ENCODE data around the gene NUP210L. TPM values are rescaled to one million over a fixed set of nuclear protein-coding genes. Genes with fewer than 3 reads are reported as not detected.

Gene NUP210L
- total and polyA plus RNA-seq, 2 of the 13 experiments (the other 11 are each of a cell fraction or from before 2014, with no cell fraction given) = not detected

GRCh38 chr1:153977250-153978240 is 177.3 kb downstream of the NUP210L start, which contains the start of gene JTB (continued):
- TF ChIP-seq, protein P1, sequence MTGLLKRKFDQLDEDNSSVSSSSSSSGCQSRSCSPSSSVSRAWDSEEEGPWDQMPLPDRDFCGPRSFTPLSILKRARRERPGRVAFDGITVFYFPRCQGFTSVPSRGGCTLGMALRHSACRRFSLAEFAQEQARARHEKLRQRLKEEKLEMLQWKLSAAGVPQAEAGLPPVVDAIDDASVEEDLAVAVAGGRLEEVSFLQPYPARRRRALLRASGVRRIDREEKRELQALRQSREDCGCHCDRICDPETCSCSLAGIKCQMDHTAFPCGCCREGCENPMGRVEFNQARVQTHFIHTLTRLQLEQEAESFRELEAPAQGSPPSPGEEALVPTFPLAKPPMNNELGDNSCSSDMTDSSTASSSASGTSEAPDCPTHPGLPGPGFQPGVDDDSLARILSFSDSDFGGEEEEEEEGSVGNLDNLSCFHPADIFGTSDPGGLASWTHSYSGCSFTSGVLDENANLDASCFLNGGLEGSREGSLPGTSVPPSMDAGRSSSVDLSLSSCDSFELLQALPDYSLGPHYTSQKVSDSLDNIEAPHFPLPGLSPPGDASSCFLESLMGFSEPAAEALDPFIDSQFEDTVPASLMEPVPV (CRISPR knock-in tag; IDR thresholded peaks at IDR 0.05) = no peak
- TF ChIP-seq PAX8 (CRISPR knock-in tag; IDR thresholded peaks at IDR 0.05; ENCODE audit: borderline replicate concordance) (no peak), ZNF513 (CRISPR knock-in tag; conservative IDR thresholded peaks at IDR 0.05) (no peak), HNF1B (CRISPR knock-in tag; IDR thresholded peaks at IDR 0.05) (no peak; the same call in 1 of the 2 replicates), RFX1 (IDR thresholded peaks at IDR 0.05) (peak; percentile 41; the same call in 1 of the 2 replicates), ZKSCAN5 (CRISPR knock-in tag; IDR thresholded peaks at IDR 0.05) (no peak), KLF15 (CRISPR knock-in tag; IDR thresholded peaks at IDR 0.05; ENCODE audit: borderline replicate concordance) (no peak), KLF6 (CRISPR knock-in tag; IDR thresholded peaks at IDR 0.05) (peak; percentile 36; the same call in 1 of the 2 replicates), RBAK (CRISPR knock-in tag; IDR thresholded peaks at IDR 0.05) (no peak), ZBED4 (CRISPR knock-in tag; IDR thresholded peaks at IDR 0.05; ENCODE audit: borderline replicate concordance) (peak; percentile 41; the same call in 1 of the 2 replicates), PPARG (CRISPR knock-in tag; conservative IDR thresholded peaks at IDR 0.05) (0 out of 2 replicates have a peak, but pooled peaks have one; percentile 18), PHF20 (CRISPR knock-in tag; IDR thresholded peaks at IDR 0.05) (peak; percentile 83), MAFF (IDR thresholded peaks at IDR 0.05; ENCODE audit: low read depth, low read length) (no peak), GATAD2A (CRISPR knock-in tag; IDR thresholded peaks at IDR 0.05) (0 out of 2 replicates have a peak, but pooled peaks have one; percentile 21)
- TF ChIP-seq, protein P2, sequence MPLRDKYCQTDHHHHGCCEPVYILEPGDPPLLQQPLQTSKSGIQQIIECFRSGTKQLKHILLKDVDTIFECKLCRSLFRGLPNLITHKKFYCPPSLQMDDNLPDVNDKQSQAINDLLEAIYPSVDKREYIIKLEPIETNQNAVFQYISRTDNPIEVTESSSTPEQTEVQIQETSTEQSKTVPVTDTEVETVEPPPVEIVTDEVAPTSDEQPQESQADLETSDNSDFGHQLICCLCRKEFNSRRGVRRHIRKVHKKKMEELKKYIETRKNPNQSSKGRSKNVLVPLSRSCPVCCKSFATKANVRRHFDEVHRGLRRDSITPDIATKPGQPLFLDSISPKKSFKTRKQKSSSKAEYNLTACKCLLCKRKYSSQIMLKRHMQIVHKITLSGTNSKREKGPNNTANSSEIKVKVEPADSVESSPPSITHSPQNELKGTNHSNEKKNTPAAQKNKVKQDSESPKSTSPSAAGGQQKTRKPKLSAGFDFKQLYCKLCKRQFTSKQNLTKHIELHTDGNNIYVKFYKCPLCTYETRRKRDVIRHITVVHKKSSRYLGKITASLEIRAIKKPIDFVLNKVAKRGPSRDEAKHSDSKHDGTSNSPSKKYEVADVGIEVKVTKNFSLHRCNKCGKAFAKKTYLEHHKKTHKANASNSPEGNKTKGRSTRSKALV (CRISPR knock-in tag; IDR thresholded peaks at IDR 0.05) = peak; percentile 27; the same call in 1 of the 2 replicates
- TF ChIP-seq, protein P3, sequence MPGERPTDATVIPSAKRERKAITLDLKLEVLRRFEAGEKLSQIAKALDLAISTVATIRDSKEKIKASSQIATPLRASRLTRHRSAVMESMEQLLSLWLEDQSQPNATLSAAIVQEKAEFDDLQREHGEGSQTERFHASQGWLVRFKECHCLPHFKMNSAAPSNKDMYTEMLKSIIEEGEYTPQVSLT (CRISPR knock-in tag; IDR thresholded peaks at IDR 0.05; ENCODE audit: borderline replicate concordance, low read depth) = no peak

Data from HepG2 (cell line).